Panc1 (cell line): Measurements from ENCODE around the gene FCGBP.
"Not testable (repeated sequence)": the region's sequence is repeated elsewhere in the genome, so short reads cannot be mapped to it uniquely, and the experiment has no call there.

ENCODE experiments used
- CTCF ChIP-seq: fragments of 450-650 bp; IDR thresholded peaks from 2 replicates; pipeline ENCODE4 v1.5.1; 2017; ENCODE audit warnings: mild to moderate bottlenecking
- POLR2AphosphoS5 ChIP-seq: IDR thresholded peaks from 2 replicates; pipeline ENCODE4 v1.6.1; 2012; ENCODE audit warnings: mild to moderate bottlenecking, low read depth, low read length, moderate library complexity
- REST ChIP-seq, 2 experiments: IDR thresholded peaks; 2 replicates each; pipeline ENCODE4 v1.6.1; 2011 to 2012; ENCODE audit warnings: low read depth in 2 of 2, control low read depth in 1 of 2, low read length in 1 of 2, mild to moderate bottlenecking in 1 of 2, moderate library complexity in 1 of 2; ENCODE audit not compliant: insufficient read depth in 1 of 2
- SIN3A ChIP-seq: IDR thresholded peaks from 2 replicates; pipeline ENCODE4 v1.6.1; 2012; ENCODE audit warnings: low read depth, mild to moderate bottlenecking, low read length, moderate library complexity, borderline replicate concordance; ENCODE audit not compliant: insufficient read depth
- TCF7L2 ChIP-seq: IDR thresholded peaks from 2 replicates; pipeline ENCODE4 v1.6.1; 2011; ENCODE audit warnings: mild to moderate bottlenecking, low read depth, low read length, inconsistent platforms

- not testable (repeated sequence) for TF ChIP-seq CTCF; POLR2AphosphoS5; SIN3A; TCF7L2; REST (IDR thresholded peaks at IDR 0.05; ENCODE audit: insufficient read depth in 1 of 2, low read depth in 2 of 2, low read length in 1 of 2)
These were observed 25.0 kb upstream of the FCGBP start for GRCh38 chr19:39959407-39959806.
